Calu3 (cell line): ENCODE data around the gene RHBDD1. TPM values are rescaled to one million over a fixed set of nuclear protein-coding genes. Genes with fewer than 3 reads are reported as not detected.

ENCODE experiments used
- BruUV-seq: library from RNA; stranded (reverse); fragments of 400-500 nt; replicated peaks from 2 replicates; lab custom pipeline; 2021; lab: Mats Ljungman, UMichigan
- CTCF ChIA-PET: fragments of 300-600 bp; sonication (Branson Sonifier 250); formaldehyde crosslinking; loops from one replicate; lab custom pipeline; 2022; ENCODE audit warnings: antibody characterized with exemption; lab: Charles Lee
- DNase-seq: peaks from one replicate; pipeline ENCODE4 v3.0.0; 2022
- H3K27ac Mint-ChIP-seq: one replicate; pipeline ENCODE4 v1.8.0; 2022; ENCODE audit warnings: mixed read lengths; ENCODE audit not compliant: unreplicated experiment
- H3K27me3 Mint-ChIP-seq: one replicate; pipeline ENCODE4 v1.8.0; 2022; ENCODE audit warnings: mixed read lengths; ENCODE audit not compliant: unreplicated experiment
- H3K36me3 Mint-ChIP-seq: one replicate; pipeline ENCODE4 v1.8.0; 2022; ENCODE audit warnings: mild to moderate bottlenecking, moderate library complexity, mixed read lengths; ENCODE audit not compliant: insufficient read depth, unreplicated experiment
- H3K4me1 Mint-ChIP-seq: one replicate; pipeline ENCODE4 v1.8.0; 2022; ENCODE audit warnings: mild to moderate bottlenecking, low read depth, mixed read lengths; ENCODE audit not compliant: unreplicated experiment
- H3K4me3 Mint-ChIP-seq: one replicate; pipeline ENCODE4 v1.8.0; 2022; ENCODE audit warnings: mild to moderate bottlenecking, low read depth, moderate library complexity, mixed read lengths; ENCODE audit not compliant: unreplicated experiment
- H3K9me3 Mint-ChIP-seq: one replicate; pipeline ENCODE4 v1.8.0; 2022; ENCODE audit warnings: low read depth, mixed read lengths; ENCODE audit not compliant: unreplicated experiment
- CTCF ChIP-seq: fragments of 200-600 bp; IDR thresholded peaks from one replicate; pipeline ENCODE4 v1.8.0; 2022; ENCODE audit warnings: antibody characterized with exemption; ENCODE audit not compliant: unreplicated experiment
- intact Hi-C: fragments of 100-400 bp; cut with micrococcal nuclease; formaldehyde crosslinking; loops from one replicate; pipeline ENCODE4 v1.10.0; 2022; ENCODE audit not compliant: unreplicated experiment
- total RNA-seq: library from RNA; stranded (reverse); gene quantifications from 2 replicates; pipeline ENCODE4 v1.2.3, GENCODE V29; 2022

The RHBDD1 gene
- total RNA-seq, 1 experiment from 2014 or later: 28.7 TPM

GRCh38 chr2:226881287-226881686, 45.4 kb downstream of the RHBDD1 start:
- intact Hi-C loops: no loop called here
- Mint-ChIP-seq H3K4me1 (no peaks in the 10 kb centered on the region), H3K36me3 (no peaks in the 10 kb centered on the region), H3K9me3 (no peaks in the 10 kb centered on the region), H3K27me3 (no peaks in the 10 kb centered on the region), H3K4me3 (no peak overlapping the region), H3K27ac (no peak overlapping the region)
- TF ChIP-seq CTCF: no peak
- CTCF ChIA-PET: no interaction called here
- BruUV-seq: no TSS peak
- no peak for DNase-seq

GRCh38 chr2:226882606-226883005, 46.8 kb downstream of the RHBDD1 start:
- no peak overlapping the region for H3K4me3 Mint-ChIP-seq
- no peaks in the 10 kb centered on the region for H3K27me3 Mint-ChIP-seq
- TF ChIP-seq CTCF: no peak
- BruUV-seq: no TSS peak
- intact Hi-C loops: no loop called here
- DNase-seq: no peak
- no peak overlapping the region for H3K27ac Mint-ChIP-seq
- H3K4me1 Mint-ChIP-seq: no peaks in the 10 kb centered on the region
- H3K9me3 Mint-ChIP-seq: no peaks in the 10 kb centered on the region
- CTCF ChIA-PET: no interaction called here
- no peaks in the 10 kb centered on the region for H3K36me3 Mint-ChIP-seq

GRCh38 chr2:226883296-226883795, 47.5 kb downstream of the RHBDD1 start:
- no peaks in the 10 kb centered on the region for H3K36me3 Mint-ChIP-seq
- intact Hi-C loops: no loop called here
- H3K4me3 Mint-ChIP-seq: no peak overlapping the region
- no TSS peak for BruUV-seq
- H3K27ac Mint-ChIP-seq: no peak overlapping the region
- CTCF ChIA-PET: no interaction called here
- no peaks in the 10 kb centered on the region for H3K9me3 Mint-ChIP-seq
- no peak for TF ChIP-seq CTCF
- DNase-seq: no peak
- no peaks in the 10 kb centered on the region for H3K4me1 Mint-ChIP-seq
- no peaks in the 10 kb centered on the region for H3K27me3 Mint-ChIP-seq

- CTCF ChIA-PET: no interaction called here
- Mint-ChIP-seq H3K4me3 (no peak overlapping the region), H3K4me1 (no peaks in the 10 kb centered on the region), H3K27me3 (no peaks in the 10 kb centered on the region), H3K36me3 (no peaks in the 10 kb centered on the region), H3K27ac (no peak overlapping the region), H3K9me3 (no peaks in the 10 kb centered on the region)
- intact Hi-C loops: no loop called here
- DNase-seq: no peak
- BruUV-seq: no TSS peak
- no peak for TF ChIP-seq CTCF
Observed at GRCh38 chr2:226884166-226884565, 48.3 kb downstream of the RHBDD1 start.
